ENCODE data around the gene INPP5A. TPM values are rescaled to one million over a fixed set of nuclear protein-coding genes. Genes with fewer than 3 reads are reported as not detected.

The INPP5A gene
- total and polyA plus RNA-seq, 10 of the 15 experiments (the other 5 are each of a cell fraction or from before 2014, with no cell fraction given) = 0.52 to 15.0 (median 6.3) TPM

- CTCF ChIA-PET = no interaction called here
- FAIRE-seq = no peak
Measured at GRCh38 chr10:132674311-132674710, 136.7 kb downstream of the INPP5A start.

More at GRCh38 chr10:132674311-132674710, 136.7 kb downstream of the INPP5A start:
- no peaks in the 10 kb centered on the region; a peak in 2 of 4 replicates for H3K36me3 ChIP-seq (ENCODE audit: control insufficient read depth in 2 of 2, insufficient read depth in 2 of 2, low read length in 1 of 2)
- no peak overlapping the region for H2AFZ ChIP-seq (ENCODE audit: control insufficient read depth, low read depth, low read length)
- H4K20me1 ChIP-seq (ENCODE audit: control insufficient read depth, insufficient read depth) = no peaks in the 10 kb centered on the region
- no peaks in the 10 kb centered on the region for H3K79me2 ChIP-seq (ENCODE audit: control insufficient read depth, insufficient read depth, low read length)
- no peaks in the 10 kb centered on the region for H3K27me3 ChIP-seq (replicated peaks in 1 of 2; ENCODE audit: control insufficient read depth in 2 of 2, insufficient read depth in 2 of 2, low read length in 1 of 2)
- 84% methylated on average over 9 of the region's 9 CpGs for WGBS (ENCODE audit: insufficient coverage, insufficient replicate concordance, low lambda C conversion rate, missing lambda C conversion rate)
- H3K4me2 ChIP-seq (ENCODE audit: control insufficient read depth, insufficient read depth) = no peak overlapping the region
- no TSS peak for BruUV-seq (replicated peaks)
- DNase-seq (ENCODE audit: low read depth, low spot score) (no peak), ATAC-seq (no peak)
- POLR2A ChIA-PET = no interaction called here
- RAD21 ChIA-PET (ENCODE audit: unreplicated experiment) = no interaction called here
- H3K9me3 ChIP-seq (replicated peaks; ENCODE audit: control insufficient read depth, insufficient read depth, low read length) = no peaks in the 10 kb centered on the region
- no peak overlapping the region for H3K4me3 ChIP-seq
- TF ChIP-seq ZNF622 (IDR thresholded peaks at IDR 0.05) (no peak), PAX5 (IDR thresholded peaks at IDR 0.05; ENCODE audit: borderline replicate concordance, low read depth, low read length) (no peak), CHD4 (IDR thresholded peaks at IDR 0.05) (no peak), EED (IDR thresholded peaks at IDR 0.05; ENCODE audit: low read depth) (no peak), YBX1 (IDR thresholded peaks at IDR 0.05) (no peak), SREBF1 (IDR thresholded peaks at IDR 0.05; ENCODE audit: low read length) (no peak), IRF4 (IDR thresholded peaks at IDR 0.05; ENCODE audit: low read depth, low read length) (no peak), FOXK2 (IDR thresholded peaks at IDR 0.05) (no peak), CREB1 (IDR thresholded peaks at IDR 0.05; ENCODE audit: low read depth) (no peak), EP300 (IDR thresholded peaks at IDR 0.05; ENCODE audit: borderline replicate concordance in 1 of 2, control insufficient read depth in 1 of 2, low read depth in 2 of 2, low read length in 2 of 2) (no peak), USF2 (IDR thresholded peaks at IDR 0.05; ENCODE audit: borderline replicate concordance, low read depth, low read length) (no peak), CBX3 (IDR thresholded peaks at IDR 0.05; ENCODE audit: borderline replicate concordance, low read depth) (no peak), IKZF2 (IDR thresholded peaks at IDR 0.05) (no peak), PAX8 (IDR thresholded peaks at IDR 0.05) (no peak), BCLAF1 (IDR thresholded peaks at IDR 0.05) (no peak), BACH1 (IDR thresholded peaks at IDR 0.05; ENCODE audit: borderline replicate concordance) (no peak), TCF3 (IDR thresholded peaks at IDR 0.05; ENCODE audit: borderline replicate concordance, insufficient read depth, low read depth, low read length) (no peak), BCL3 (IDR thresholded peaks at IDR 0.05; ENCODE audit: borderline replicate concordance, insufficient read depth, low read depth, low read length, poor library complexity, severe bottlenecking) (no peak), CEBPZ (IDR thresholded peaks at IDR 0.05; ENCODE audit: low read depth, low read length) (no peak)
- H3K27ac ChIP-seq (ENCODE audit: control insufficient read depth, insufficient read depth) = no peak overlapping the region
- in situ Hi-C loops (cut with MboI) = no loop called here
- SMC1A ChIA-PET (ENCODE audit: uncharacterized antibody, unreplicated experiment) = no interaction called here
- no peaks in the 10 kb centered on the region for H3K4me1 ChIP-seq (ENCODE audit: control insufficient read depth, insufficient read depth, low read length)
- intact Hi-C loops (cut with micrococcal nuclease; ENCODE audit: unreplicated experiment) = no loop called here
- no peak overlapping the region for H3K9ac ChIP-seq (ENCODE audit: control insufficient read depth, insufficient read depth, low read length)

Data from GM12878 (cell line).